Stimulated activated CD4-positive, alpha-beta T cell treated with anti-CD3 and anti-CD28 coated beads, Interleukin-4, amount 100 ng/mL, for 48 hours (primary cell): ENCODE measurements around the gene DDX49.
"Not testable (repeated sequence)": the region's sequence is repeated elsewhere in the genome, so short reads cannot be mapped to it uniquely, and the experiment has no call there.

Experiments
- DNase-seq, 2 donors: peaks; one replicate each; pipeline ENCODE4 v3.0.0-alpha.2; 2020; ENCODE audit warnings: low read depth in 2 of 2

The DDX49 gene

GRCh38 chr19:18910801-18911436 is 8.6 kb upstream of the DDX49 start:
- no peak for DNase-seq

GRCh38 chr19:18912933-18913332 is 6.6 kb upstream of the DDX49 start:
- no peak for DNase-seq

GRCh38 chr19:18913466-18913865 is 6.0 kb upstream of the DDX49 start:
- no peak for DNase-seq

GRCh38 chr19:18915639-18916038 is 3.9 kb upstream of the DDX49 start:
- DNase-seq: peak in 1 of 2 donors; percentile 34

GRCh38 chr19:18917593-18917992 is 1.9 kb upstream of the DDX49 start:
- DNase-seq: not testable (repeated sequence)

- no peak for DNase-seq
Measured at GRCh38 chr19:18919900-18920214, 342 bp downstream of the DDX49 start.

GRCh38 chr19:18920400-18920799 is 885 bp downstream of the DDX49 start:
- DNase-seq: no peak

- no peak for DNase-seq
Measured at GRCh38 chr19:18921593-18921992, 2.1 kb downstream of the DDX49 start.

GRCh38 chr19:18922228-18922985 is 2.9 kb downstream of the DDX49 start:
- no peak for DNase-seq

- no peak for DNase-seq
Measured at GRCh38 chr19:18924684-18925213, 5.2 kb downstream of the DDX49 start.

- DNase-seq: no peak
Measured at GRCh38 chr19:18928018-18928805, 8.7 kb downstream of the DDX49 start.

GRCh38 chr19:18929311-18929710 is 9.8 kb downstream of the DDX49 start:
- DNase-seq: no peak

- no peak for DNase-seq
Measured at GRCh38 chr19:18931316-18932162, 12.0 kb downstream of the DDX49 start.

- peak; percentile 87 to 95 for DNase-seq
Measured at GRCh38 chr19:18932216-18932841, 12.8 kb downstream of the DDX49 start.

- DNase-seq: no peak
Measured at GRCh38 chr19:18933297-18933696, 13.8 kb downstream of the DDX49 start.

GRCh38 chr19:18939163-18939562 is 19.6 kb downstream of the DDX49 start:
- no peak for DNase-seq

- no peak for DNase-seq
Measured at GRCh38 chr19:18939922-18940768, 20.6 kb downstream of the DDX49 start.

- DNase-seq: peak; percentile 64 to 77
Measured at GRCh38 chr19:18940769-18941627, 21.5 kb downstream of the DDX49 start, which contains the start of gene HOMER3. HOMER3 (minus strand) TSS chr19:18941217; CDS start chr19:18938982, 2,235 bp downstream.
